Activated T-cell treated with anti-CD3 and anti-CD28 coated beads, Interleukin-2, amount 50 U/mL, for 4 hours (primary cell): ENCODE measurements around the gene NAV2. TPM values are rescaled to one million over a fixed set of nuclear protein-coding genes. Genes with fewer than 3 reads are reported as not detected.

Experiments
- ATAC-seq, 2 donors: fragments of 200-7000 bp; cut with Tn5 transposase; one replicate each; pipeline ENCODE4 v1.10.0; 2021
- DNase-seq: peaks from one replicate; pipeline ENCODE4 v3.0.0-alpha.2; 2020
- H3K27me3 Mint-ChIP-seq: one replicate; pipeline ENCODE4 v1.8.0; 2021; ENCODE audit warnings: low read depth, mixed read lengths
- H3K36me3 Mint-ChIP-seq: one replicate; pipeline ENCODE4 v1.8.0; 2022; ENCODE audit warnings: mixed read lengths; ENCODE audit not compliant: insufficient read depth
- H3K4me1 Mint-ChIP-seq: one replicate; pipeline ENCODE4 v1.8.0; 2021; ENCODE audit warnings: low read depth, mixed read lengths
- H3K4me3 Mint-ChIP-seq: one replicate; pipeline ENCODE4 v1.8.0; 2021; ENCODE audit warnings: mild to moderate bottlenecking, moderate library complexity, mixed read lengths
- H3K9me3 Mint-ChIP-seq: one replicate; pipeline ENCODE4 v1.8.0; 2021; ENCODE audit warnings: mixed read lengths
- total RNA-seq, 3 donors: library from RNA; stranded (reverse); gene quantifications; one replicate each; pipeline ENCODE4 v1.2.1, GENCODE V29; 2021

Gene NAV2
- total RNA-seq, 3 donors from 2014 or later, result 0.08 to 0.60 (median 0.35) TPM

GRCh38 chr11:20020198-20020597, 307.6 kb downstream of the NAV2 start:
- no peak for DNase-seq
- no peaks in the 10 kb centered on the region for H3K4me1 Mint-ChIP-seq
- H3K4me3 Mint-ChIP-seq, result no peak overlapping the region
- H3K36me3 Mint-ChIP-seq, result no peaks in the 10 kb centered on the region
- H3K9me3 Mint-ChIP-seq, result no peaks in the 10 kb centered on the region
- H3K27me3 Mint-ChIP-seq, result peaks cover 8% of the 10 kb centered on the region
- ATAC-seq, result no peak

GRCh38 chr11:20020716-20021115, 308.1 kb downstream of the NAV2 start:
- ATAC-seq (no peak), DNase-seq (no peak)
- Mint-ChIP-seq H3K9me3 (no peaks in the 10 kb centered on the region), H3K27me3 (peaks cover 4% of the 10 kb centered on the region), H3K36me3 (no peaks in the 10 kb centered on the region), H3K4me1 (no peaks in the 10 kb centered on the region), H3K4me3 (no peak overlapping the region)

- H3K9me3 Mint-ChIP-seq, result no peaks in the 10 kb centered on the region
- no peaks in the 10 kb centered on the region for H3K36me3 Mint-ChIP-seq
- no peak overlapping the region for H3K4me3 Mint-ChIP-seq
- ATAC-seq (no peak), DNase-seq (no peak)
- no peaks in the 10 kb centered on the region for H3K27me3 Mint-ChIP-seq
- no peaks in the 10 kb centered on the region for H3K4me1 Mint-ChIP-seq
These were observed 308.6 kb downstream of the NAV2 start for GRCh38 chr11:20021212-20021611.

GRCh38 chr11:20021771-20022362, 309.2 kb downstream of the NAV2 start:
- no peaks in the 10 kb centered on the region for H3K4me1 Mint-ChIP-seq
- no peak overlapping the region for H3K4me3 Mint-ChIP-seq
- H3K36me3 Mint-ChIP-seq, result no peaks in the 10 kb centered on the region
- H3K27me3 Mint-ChIP-seq, result no peaks in the 10 kb centered on the region
- no peaks in the 10 kb centered on the region for H3K9me3 Mint-ChIP-seq
- no peak for ATAC-seq
- no peak for DNase-seq

GRCh38 chr11:20022363-20023081, 309.9 kb downstream of the NAV2 start:
- H3K4me1 Mint-ChIP-seq, result no peaks in the 10 kb centered on the region
- no peaks in the 10 kb centered on the region for H3K36me3 Mint-ChIP-seq
- no peak overlapping the region for H3K4me3 Mint-ChIP-seq
- no peaks in the 10 kb centered on the region for H3K27me3 Mint-ChIP-seq
- DNase-seq, result no peak
- H3K9me3 Mint-ChIP-seq, result no peaks in the 10 kb centered on the region
- no peak for ATAC-seq

- DNase-seq, result no peak
- Mint-ChIP-seq H3K4me1 (no peaks in the 10 kb centered on the region), H3K4me3 (no peak overlapping the region), H3K27me3 (no peaks in the 10 kb centered on the region), H3K36me3 (no peaks in the 10 kb centered on the region), H3K9me3 (no peaks in the 10 kb centered on the region)
- ATAC-seq, result no peak
These were observed 310.4 kb downstream of the NAV2 start for GRCh38 chr11:20023082-20023426.

GRCh38 chr11:20024172-20024935, 311.7 kb downstream of the NAV2 start:
- no peak overlapping the region for H3K4me3 Mint-ChIP-seq
- ATAC-seq (no peak), DNase-seq (no peak)
- H3K27me3 Mint-ChIP-seq, result no peaks in the 10 kb centered on the region
- no peaks in the 10 kb centered on the region for H3K4me1 Mint-ChIP-seq
- no peaks in the 10 kb centered on the region for H3K9me3 Mint-ChIP-seq
- no peaks in the 10 kb centered on the region for H3K36me3 Mint-ChIP-seq

- H3K27me3 Mint-ChIP-seq, result no peaks in the 10 kb centered on the region
- no peaks in the 10 kb centered on the region for H3K9me3 Mint-ChIP-seq
- no peaks in the 10 kb centered on the region for H3K4me1 Mint-ChIP-seq
- no peak for ATAC-seq
- H3K36me3 Mint-ChIP-seq, result no peaks in the 10 kb centered on the region
- H3K4me3 Mint-ChIP-seq, result no peak overlapping the region
- DNase-seq, result no peak
These were observed 312.7 kb downstream of the NAV2 start for GRCh38 chr11:20025332-20025840.

- H3K36me3 Mint-ChIP-seq, result no peaks in the 10 kb centered on the region
- no peaks in the 10 kb centered on the region for H3K27me3 Mint-ChIP-seq
- H3K9me3 Mint-ChIP-seq, result no peaks in the 10 kb centered on the region
- ATAC-seq, result no peak
- H3K4me3 Mint-ChIP-seq, result no peak overlapping the region
- no peak for DNase-seq
- H3K4me1 Mint-ChIP-seq, result no peaks in the 10 kb centered on the region
These were observed 314.3 kb downstream of the NAV2 start for GRCh38 chr11:20026629-20027555.

- no peaks in the 10 kb centered on the region for H3K9me3 Mint-ChIP-seq
- no peaks in the 10 kb centered on the region for H3K27me3 Mint-ChIP-seq
- no peaks in the 10 kb centered on the region for H3K36me3 Mint-ChIP-seq
- ATAC-seq, result no peak
- H3K4me1 Mint-ChIP-seq, result no peaks in the 10 kb centered on the region
- DNase-seq, result no peak
- H3K4me3 Mint-ChIP-seq, result no peak overlapping the region
These were observed 314.9 kb downstream of the NAV2 start for GRCh38 chr11:20027556-20028013.

GRCh38 chr11:20029193-20029592, 316.6 kb downstream of the NAV2 start:
- peaks cover 3% of the 10 kb centered on the region for H3K27me3 Mint-ChIP-seq
- ATAC-seq (no peak), DNase-seq (no peak)
- no peaks in the 10 kb centered on the region for H3K9me3 Mint-ChIP-seq
- no peaks in the 10 kb centered on the region for H3K4me1 Mint-ChIP-seq
- no peak overlapping the region for H3K4me3 Mint-ChIP-seq
- no peaks in the 10 kb centered on the region for H3K36me3 Mint-ChIP-seq

GRCh38 chr11:20030472-20030871, 317.8 kb downstream of the NAV2 start:
- H3K9me3 Mint-ChIP-seq, result no peaks in the 10 kb centered on the region
- DNase-seq, result no peak

GRCh38 chr11:20031155-20032001, 318.7 kb downstream of the NAV2 start:
- Mint-ChIP-seq H3K4me3 (no peak overlapping the region), H3K4me1 (no peaks in the 10 kb centered on the region), H3K27me3 (peaks cover 13% of the 10 kb centered on the region), H3K36me3 (no peaks in the 10 kb centered on the region), H3K9me3 (no peaks in the 10 kb centered on the region)
- DNase-seq (no peak), ATAC-seq (no peak)

More at GRCh38 chr11:20030472-20030871, 317.8 kb downstream of the NAV2 start:
- Mint-ChIP-seq H3K4me3 (no peak overlapping the region), H3K4me1 (no peaks in the 10 kb centered on the region), H3K27me3 (peaks cover 11% of the 10 kb centered on the region), H3K36me3 (no peaks in the 10 kb centered on the region)
- no peak for ATAC-seq
